Keratinocyte (primary cell): ENCODE results near the gene SLC22A14. TPM values are rescaled to one million over a fixed set of nuclear protein-coding genes. Genes with fewer than 3 reads are reported as not detected.

Experiments used
- DNase-seq: peaks from one replicate; pipeline ENCODE4 v3.0.0-alpha.2; 2011; ENCODE audit warnings: low read depth, missing footprints, low spot score
- FAIRE-seq: peaks from 2 replicates; lab custom pipeline; 2011; peaks lifted over from hg19 to GRCh38; lab: Jason Lieb, UNC
- H2AFZ ChIP-seq: 2 replicates; pipeline ENCODE4 v1.6.0; 2012; ENCODE audit warnings: low read length, control low read depth, inconsistent platforms; ENCODE audit not compliant: control insufficient read depth
- H3K27ac ChIP-seq: 2 replicates; pipeline ENCODE4 v1.5.1; 2011; ENCODE audit warnings: low read length; ENCODE audit not compliant: control insufficient read depth, insufficient read depth
- H3K27me3 ChIP-seq: 3 replicates; pipeline ENCODE4 v1.6.0; 2011; ENCODE audit warnings: low read length; ENCODE audit not compliant: control insufficient read depth, insufficient read depth; ENCODE audit errors: extremely low read depth
- H3K36me3 ChIP-seq, 2 experiments: 2 replicates in 1 of 2; 3 replicates in 1 of 2; pipeline ENCODE4 v1.5.1; 2011; ENCODE audit warnings: low read length in 2 of 2, mild to moderate bottlenecking in 1 of 2; ENCODE audit not compliant: control insufficient read depth in 2 of 2, insufficient read depth in 2 of 2; ENCODE audit errors: extremely low read depth in 1 of 2
- H3K4me1 ChIP-seq: 3 replicates; pipeline ENCODE4 v1.5.1; 2011; ENCODE audit warnings: low read length; ENCODE audit not compliant: control insufficient read depth, insufficient read depth; ENCODE audit errors: extremely low read depth
- H3K4me2 ChIP-seq: 3 replicates; pipeline ENCODE4 v1.6.0; 2011; ENCODE audit warnings: low read depth, low read length; ENCODE audit not compliant: control insufficient read depth, insufficient read depth; ENCODE audit errors: extremely low read depth
- H3K4me3 ChIP-seq, 3 experiments: fragments of 200-600 bp in 1 of 3; sonication (generic) in 1 of 3; 2 replicates in 2 of 3; 3 replicates in 1 of 3; pipeline ENCODE4 v1.5.1; 2011 to 2016; ENCODE audit warnings: low read length in 3 of 3, mild to moderate bottlenecking in 3 of 3, control low read depth in 2 of 3, inconsistent platforms in 1 of 3, low read depth in 1 of 3, mixed read lengths in 1 of 3, mixed run types in 1 of 3, moderate library complexity in 1 of 3; ENCODE audit not compliant: control insufficient read depth in 2 of 3, insufficient read depth in 2 of 3; ENCODE audit errors: extremely low read depth in 1 of 3
- H3K79me2 ChIP-seq: 2 replicates; pipeline ENCODE4 v1.6.0; 2012; ENCODE audit warnings: low read length; ENCODE audit not compliant: control insufficient read depth, insufficient read depth
- H3K9ac ChIP-seq: 3 replicates; pipeline ENCODE4 v1.6.0; 2011; ENCODE audit warnings: low read length; ENCODE audit not compliant: control insufficient read depth, insufficient read depth; ENCODE audit errors: extremely low read depth
- H3K9me1 ChIP-seq: 3 replicates; pipeline ENCODE4 v1.6.0; 2011; ENCODE audit warnings: low read length; ENCODE audit not compliant: control insufficient read depth, insufficient read depth; ENCODE audit errors: extremely low read depth
- H3K9me3 ChIP-seq: 2 replicates; pipeline ENCODE4 v1.5.1; 2012; ENCODE audit warnings: low read depth, low read length; ENCODE audit not compliant: control insufficient read depth
- H4K20me1 ChIP-seq: 3 replicates; pipeline ENCODE4 v1.6.0; 2011; ENCODE audit warnings: low read length; ENCODE audit not compliant: control insufficient read depth, insufficient read depth; ENCODE audit errors: extremely low read depth
- CTCF ChIP-seq, 3 experiments: IDR thresholded peaks in 1 of 3; conservative IDR thresholded peaks in 1 of 3; optimal IDR thresholded peaks in 1 of 3; 2 replicates in 2 of 3; 3 replicates in 1 of 3; pipeline versions ENCODE3 to v1.5.1; 2011; ENCODE audit warnings: low read length in 3 of 3, mild to moderate bottlenecking in 3 of 3, moderate library complexity in 2 of 3, control low read depth in 1 of 3, inconsistent platforms in 1 of 3; ENCODE audit not compliant: insufficient read depth in 2 of 3; ENCODE audit errors: extremely low read depth in 1 of 3
- EZH2 ChIP-seq: IDR thresholded peaks from one replicate; pipeline ENCODE4 v1.6.1; 2012; ENCODE audit warnings: inconsistent platforms, mild to moderate bottlenecking, low read length, moderate library complexity
- dilution Hi-C: fragments of 300-500 bp; cut with MboI; formaldehyde crosslinking; loops from one replicate; pipeline ENCODE4 v1.7.0; 2020; ENCODE audit warnings: low sequenced_read_pairs; ENCODE audit not compliant: extremely low pct_ligation_motif_present
- polyA plus RNA-seq, 5 experiments: library from polyadenylated mRNA; depleted of rRNA in 3 of 5; stranded (reverse) in 3 of 5; stranded (forward) in 1 of 5; unstranded in 1 of 5; fragments of >200 nt; gene quantifications; 1 replicate in 1 of 5; 2 replicates in 3 of 5; 3 replicates in 1 of 5; pipeline versions ENCODE4 v1.2.1 to v1.2.3, GENCODE V29; 2011 to 2012; ENCODE audit warnings: missing spikeins in 2 of 5, low read depth in 1 of 5, low replicate concordance in 1 of 5

SLC22A14 gene
- polyA plus RNA-seq, 1 donor (not counting 4 experiments of a cell fraction or from before 2014, with no cell fraction given): 0.20 TPM

- no peaks in the 10 kb centered on the region for H3K9me3 ChIP-seq
- no peak overlapping the region for H2AFZ ChIP-seq
- no peak overlapping the region for H3K4me3 ChIP-seq
- no peak overlapping the region for H3K27ac ChIP-seq
- H3K79me2 ChIP-seq: no peaks in the 10 kb centered on the region
- dilution Hi-C loops: no loop called here
- no peaks in the 10 kb centered on the region for H4K20me1 ChIP-seq
- DNase-seq (no peak), FAIRE-seq (no peak)
- no peak overlapping the region for H3K4me2 ChIP-seq
- no peaks in the 10 kb centered on the region for H3K4me1 ChIP-seq
- H3K9ac ChIP-seq: no peak overlapping the region
- H3K27me3 ChIP-seq: no peaks in the 10 kb centered on the region
- no peaks in the 10 kb centered on the region for H3K9me1 ChIP-seq
- H3K36me3 ChIP-seq: peaks cover 0 to 22% of the 10 kb centered on the region in 2 experiments
- TF ChIP-seq EZH2 (no peak), CTCF (optimal IDR thresholded peaks at IDR 0.05 in 1 of 3, IDR thresholded peaks at IDR 0.05 in 1 of 3, conservative IDR thresholded peaks at IDR 0.05 in 1 of 3; ENCODE audit: extremely low read depth in 1 of 3, insufficient read depth in 2 of 3, low read length in 3 of 3) (no peak)
Measured at GRCh38 chr3:38278841-38279240, 3.3 kb upstream of the SLC22A14 start.

GRCh38 chr3:38283810-38284755, 2.0 kb downstream of the SLC22A14 start:
- Histone ChIP-seq H2AFZ (no peak overlapping the region), H3K4me1 (no peaks in the 10 kb centered on the region)
- no peak for FAIRE-seq

More at GRCh38 chr3:38283810-38284755, 2.0 kb downstream of the SLC22A14 start:
- Histone ChIP-seq H3K9me1 (no peaks in the 10 kb centered on the region), H3K27ac (no peak overlapping the region), H3K4me3 (no peak overlapping the region), H3K27me3 (no peaks in the 10 kb centered on the region), H4K20me1 (no peaks in the 10 kb centered on the region), H3K36me3 (peaks cover 0 to 1% of the 10 kb centered on the region in 2 experiments), H3K79me2 (no peaks in the 10 kb centered on the region), H3K4me2 (no peak overlapping the region), H3K9me3 (no peaks in the 10 kb centered on the region), H3K9ac (no peak overlapping the region)
- dilution Hi-C loops: no loop called here
- no peak for TF ChIP-seq CTCF (optimal IDR thresholded peaks at IDR 0.05 in 1 of 3, IDR thresholded peaks at IDR 0.05 in 1 of 3, conservative IDR thresholded peaks at IDR 0.05 in 1 of 3; ENCODE audit: extremely low read depth in 1 of 3, insufficient read depth in 2 of 3, low read length in 3 of 3)
- DNase-seq: no peak
